Stimulated activated CD8-positive, alpha-beta memory T cell treated with anti-CD3 and anti-CD28 coated beads, Interleukin-7, amount 100 ng/mL, for 1 hour (primary cell): ENCODE measurements around the gene KCNK1.

ENCODE experiments used
- DNase-seq, 2 donors: peaks; one replicate each; pipeline ENCODE4 v3.0.0-alpha.2; 2020; ENCODE audit warnings: low read depth in 2 of 2

The KCNK1 gene

DNA sequence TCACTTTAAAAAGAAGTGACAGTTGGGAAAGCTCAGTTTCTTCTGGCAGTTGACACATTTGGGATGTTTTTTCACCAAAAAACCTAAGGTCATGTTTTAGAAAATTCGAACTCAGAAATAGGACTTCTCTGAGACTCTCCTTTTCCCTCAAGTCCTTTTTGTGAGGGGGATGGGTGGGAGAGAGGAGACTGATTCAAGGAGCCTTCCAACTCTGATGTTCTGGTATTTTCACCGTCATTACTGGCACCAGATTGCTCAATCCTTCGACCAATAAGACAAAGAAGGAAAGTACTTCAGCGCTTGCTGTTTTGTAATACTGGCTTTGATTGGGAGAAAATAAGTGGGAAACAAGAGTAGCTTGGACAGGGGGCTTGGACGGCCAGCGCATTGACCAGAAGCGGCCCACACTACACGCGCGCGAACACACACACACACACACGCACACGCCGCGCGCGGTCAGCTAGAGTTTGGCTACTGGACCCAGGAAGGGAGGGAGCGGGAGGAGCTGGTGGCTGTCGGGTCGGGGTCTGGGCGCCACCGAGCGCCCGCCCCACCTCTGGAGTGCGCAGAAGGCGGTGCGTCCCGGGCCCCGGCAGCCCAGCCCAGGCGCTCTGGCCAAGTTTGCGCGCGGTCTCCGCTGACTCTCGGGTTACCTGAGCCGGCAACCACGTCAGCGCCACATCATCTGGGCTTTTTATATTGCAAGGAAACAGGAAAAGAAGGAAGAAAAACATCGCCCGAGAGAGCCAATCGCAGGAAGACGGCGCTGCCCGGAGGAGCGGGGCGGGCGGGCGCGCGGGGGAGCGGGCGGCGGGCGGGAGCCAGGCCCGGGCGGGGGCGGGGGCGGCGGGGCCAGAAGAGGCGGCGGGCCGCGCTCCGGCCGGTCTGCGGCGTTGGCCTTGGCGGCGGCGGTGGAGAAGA is at the start of gene KCNK1:
TSS of gene KCNK1 (plus strand) at position 855 of the 921 bp plus-strand sequence. CDS start at position 921, 66 bp downstream.
- DNase-seq: no peak

DNA sequence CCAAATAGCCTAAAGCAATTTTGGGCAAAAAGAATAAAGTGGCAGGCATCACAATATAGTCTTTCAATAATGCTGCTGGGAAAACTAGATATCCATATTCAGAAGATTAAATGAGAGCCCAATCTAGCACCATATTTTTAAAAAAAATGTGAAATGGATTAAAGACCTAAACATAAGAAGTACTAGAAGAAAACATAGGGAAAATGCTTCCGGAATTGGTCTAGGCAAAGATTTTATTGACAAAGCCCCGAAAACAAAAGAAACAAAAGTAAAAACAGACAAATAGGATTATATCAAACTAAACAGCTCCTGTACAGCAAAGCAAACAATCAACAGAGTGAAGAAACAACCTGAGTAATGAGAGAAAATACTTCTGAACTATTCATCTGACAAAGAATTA is 48.6 kb upstream of the KCNK1 start:
- DNase-seq: no peak

DNA sequence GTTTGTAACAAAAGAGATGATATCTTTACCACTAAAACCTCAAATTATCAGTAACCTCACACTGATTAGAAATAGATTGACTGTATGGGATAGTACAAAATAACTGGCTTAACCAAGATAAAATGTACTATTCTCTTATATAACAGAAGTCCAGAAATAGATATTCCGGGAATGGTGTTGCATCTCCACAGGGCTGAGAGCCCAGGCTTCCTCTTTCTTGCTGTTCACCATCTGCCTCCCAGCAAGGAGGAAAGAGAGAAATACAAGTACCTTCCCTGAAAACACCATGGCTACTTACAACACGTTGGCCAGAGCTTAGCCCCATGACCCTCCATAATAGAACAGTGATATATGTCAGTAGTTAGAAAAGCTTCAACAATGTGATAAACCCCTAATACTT is 47.0 kb upstream of the KCNK1 start:
- DNase-seq: no peak

DNA sequence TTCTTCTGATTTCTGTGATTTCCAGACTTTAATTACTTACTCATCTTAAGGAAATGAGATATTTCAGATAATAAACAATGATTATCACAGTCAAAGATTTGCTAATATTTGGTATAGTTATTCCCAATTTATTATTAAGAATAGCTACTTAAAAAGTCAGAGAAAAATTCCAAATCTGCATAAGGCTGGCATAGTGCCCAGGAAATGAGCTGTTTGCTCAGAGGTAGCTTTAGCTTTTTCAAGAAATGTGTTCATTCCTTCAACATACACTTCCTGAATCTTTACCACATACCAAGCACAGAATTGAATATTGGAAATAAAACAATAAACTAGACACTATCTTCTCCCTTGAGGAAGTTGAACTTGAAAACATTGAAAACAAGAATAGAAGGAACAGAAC is 44.3 kb upstream of the KCNK1 start:
- DNase-seq: no peak

GRCh38 chr1:233570216-233570615 is 43.7 kb upstream of the KCNK1 start:
- DNase-seq: no peak

DNA sequence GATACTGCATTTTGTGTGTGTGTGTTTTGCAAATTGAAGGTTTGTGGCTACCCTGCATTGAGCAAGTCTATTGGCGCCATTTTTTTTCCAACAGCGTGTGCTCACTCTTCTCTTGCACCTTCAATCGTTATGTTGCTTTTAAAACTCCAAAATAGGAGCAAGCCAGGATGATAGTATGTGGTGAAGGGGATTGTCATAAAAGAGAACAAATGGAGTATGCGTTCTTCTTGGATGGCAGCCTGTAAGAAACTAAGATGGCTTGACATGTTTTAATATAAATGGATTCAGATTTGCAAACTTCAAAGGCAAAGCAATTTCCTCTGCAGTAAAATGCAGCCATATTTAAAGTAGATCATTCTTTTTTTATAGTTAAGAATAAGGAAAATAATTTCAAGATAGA is 43.2 kb upstream of the KCNK1 start:
- DNase-seq: no peak

DNA sequence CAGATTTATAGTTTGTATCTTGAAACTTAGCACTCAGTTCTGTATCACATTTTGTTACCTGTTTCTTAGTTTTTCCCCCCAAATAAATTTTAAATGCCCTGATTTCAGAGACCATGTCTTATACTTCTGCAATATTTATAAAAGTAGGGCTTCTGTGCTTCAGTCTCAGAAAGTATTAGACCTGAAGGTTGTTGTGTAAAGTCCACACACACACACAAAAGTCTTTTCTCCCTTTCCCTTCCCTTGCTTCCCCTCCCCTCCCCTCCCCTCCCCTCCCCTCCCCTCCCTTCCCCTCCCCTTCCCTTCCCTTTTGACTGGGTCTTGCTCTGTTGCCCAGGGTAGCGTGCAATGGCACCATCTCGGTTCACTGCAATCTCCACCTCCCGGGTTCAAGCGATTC is 41.0 kb upstream of the KCNK1 start:
- no peak for DNase-seq

- no peak for DNase-seq
Observed at GRCh38 chr1:233575450-233575849, 38.5 kb upstream of the KCNK1 start.

DNA sequence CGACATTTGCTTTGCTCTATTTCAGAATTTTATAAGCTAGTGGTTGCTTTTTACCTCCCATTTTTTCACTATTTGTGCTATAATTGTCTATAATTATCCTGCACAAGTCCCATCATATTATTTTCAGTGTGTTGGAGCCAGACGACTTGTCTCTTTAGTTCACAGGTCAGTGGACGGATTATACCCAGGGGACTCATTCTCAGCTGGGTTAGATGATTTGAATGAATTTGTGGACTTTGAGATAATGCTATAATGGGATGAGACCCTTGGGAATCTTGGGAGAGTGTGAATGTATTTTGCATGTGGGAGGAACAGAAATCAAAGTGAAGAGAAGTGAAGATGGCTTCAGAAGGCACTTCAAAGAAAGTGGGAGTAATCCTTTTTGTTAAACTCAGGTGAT is 31.5 kb upstream of the KCNK1 start:
- DNase-seq: no peak

GRCh38 chr1:233584376-233584775 is 29.5 kb upstream of the KCNK1 start:
- no peak for DNase-seq

GRCh38 chr1:233584931-233585330 is 29.0 kb upstream of the KCNK1 start:
- no peak for DNase-seq

DNA sequence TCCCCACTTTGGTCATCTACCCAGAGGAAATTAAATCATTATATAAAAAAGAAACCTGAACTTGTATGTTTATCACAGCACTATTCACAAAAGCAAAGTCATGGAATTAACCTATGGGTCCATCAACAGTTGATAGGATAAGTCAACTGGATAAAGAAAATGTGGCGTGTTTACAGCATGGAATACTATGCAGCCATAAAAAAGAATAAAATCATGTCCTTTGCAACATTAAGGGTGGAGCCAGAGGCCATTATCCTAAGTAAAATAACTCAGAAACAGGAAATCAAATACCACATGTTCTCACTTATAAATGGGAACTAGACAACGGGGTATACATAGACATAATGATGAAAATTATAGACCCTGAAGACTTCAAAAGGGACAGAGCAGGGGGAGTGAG is 27.6 kb upstream of the KCNK1 start:
- no peak for DNase-seq

- no peak for DNase-seq
Observed at GRCh38 chr1:233587196-233587595, 26.7 kb upstream of the KCNK1 start.

DNA sequence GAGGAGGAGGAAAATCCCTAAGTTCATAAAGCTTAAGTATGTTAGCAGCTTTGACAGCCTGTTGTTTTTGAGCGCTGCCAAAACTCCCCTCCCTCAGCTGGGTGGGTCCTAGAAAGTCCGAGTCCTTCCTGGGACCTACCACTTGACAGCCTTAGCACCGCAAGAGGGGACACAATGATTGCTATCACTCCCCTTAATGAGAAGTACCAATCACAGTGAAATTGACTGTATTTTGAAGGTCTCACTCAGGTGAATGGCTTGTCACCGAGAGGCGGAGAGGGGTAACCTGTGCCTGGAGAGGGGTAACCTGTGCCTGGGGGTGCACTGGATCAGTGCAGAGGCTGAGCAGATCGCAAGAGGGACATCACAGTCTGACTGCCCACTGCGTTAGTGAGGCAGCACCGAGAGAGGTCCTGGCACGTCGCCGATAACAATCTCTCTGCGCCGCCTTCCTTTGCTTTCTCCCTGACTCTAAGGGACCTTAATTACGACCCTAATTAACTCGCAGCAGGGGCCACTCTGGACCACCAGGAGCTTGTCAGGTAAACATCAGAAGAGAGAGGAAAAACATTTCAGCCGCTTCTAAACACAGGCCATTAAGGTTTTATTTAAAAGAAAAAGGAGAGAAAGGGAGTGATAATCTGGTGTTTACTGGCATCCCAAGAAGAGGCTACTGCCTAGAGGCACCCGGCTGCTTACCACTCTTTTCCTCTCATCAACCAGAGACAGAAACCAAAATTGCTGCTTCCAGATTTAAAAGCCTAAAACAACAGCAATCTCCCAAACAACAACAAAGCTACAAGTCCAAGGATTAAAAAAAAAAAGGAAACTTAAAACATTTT is 25.7 kb upstream of the KCNK1 start:
- DNase-seq: no peak

DNA sequence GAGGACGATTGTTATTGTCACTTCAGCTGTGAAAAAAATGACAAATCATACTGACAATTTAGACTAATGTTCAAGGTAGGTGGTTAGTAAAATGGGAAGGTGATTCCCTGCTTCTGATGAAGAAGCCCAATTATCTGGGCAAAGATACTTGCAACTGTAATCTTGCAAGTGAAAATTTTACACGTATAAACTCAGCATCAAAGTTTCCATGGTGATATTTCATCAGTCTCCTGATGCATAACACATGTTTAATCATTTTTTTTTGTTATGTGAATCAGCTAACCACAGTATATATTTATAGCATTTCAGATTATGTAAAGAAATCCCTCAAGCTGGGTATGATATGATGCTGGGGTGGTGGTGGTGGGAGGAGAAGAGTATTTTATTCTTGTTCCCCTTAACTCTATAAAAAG is 16.4 kb upstream of the KCNK1 start:
- no peak for DNase-seq

DNA sequence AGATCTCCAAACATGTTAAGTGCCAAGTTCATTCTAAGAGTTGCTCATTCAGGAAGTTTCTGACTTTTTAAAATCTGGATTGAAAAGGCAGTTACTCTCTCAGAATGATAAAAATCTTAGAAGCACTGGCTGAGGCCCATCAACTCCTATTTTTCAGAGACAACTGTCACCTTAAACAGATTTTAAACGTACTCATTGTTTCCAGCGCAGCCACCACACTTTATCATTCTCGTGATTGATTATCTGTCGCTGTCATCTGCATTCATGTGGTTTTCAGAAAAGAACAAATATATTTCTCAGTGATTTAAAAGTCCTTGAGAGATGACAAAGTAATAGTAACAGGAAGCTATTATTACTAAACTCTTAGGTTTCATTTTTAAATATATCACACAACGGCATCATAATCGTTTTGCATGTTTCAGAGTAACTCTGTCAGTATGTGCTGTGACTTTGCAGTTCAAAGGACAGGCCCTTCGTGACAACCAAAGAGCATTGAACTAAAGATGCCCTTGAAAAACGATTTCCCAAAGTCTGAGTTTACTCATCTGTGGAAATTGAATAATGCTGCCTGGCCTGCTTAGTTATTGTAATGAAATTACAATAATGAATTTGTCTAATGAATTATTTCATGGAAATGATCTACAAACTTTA is 14.9 kb upstream of the KCNK1 start:
- no peak for DNase-seq

DNA sequence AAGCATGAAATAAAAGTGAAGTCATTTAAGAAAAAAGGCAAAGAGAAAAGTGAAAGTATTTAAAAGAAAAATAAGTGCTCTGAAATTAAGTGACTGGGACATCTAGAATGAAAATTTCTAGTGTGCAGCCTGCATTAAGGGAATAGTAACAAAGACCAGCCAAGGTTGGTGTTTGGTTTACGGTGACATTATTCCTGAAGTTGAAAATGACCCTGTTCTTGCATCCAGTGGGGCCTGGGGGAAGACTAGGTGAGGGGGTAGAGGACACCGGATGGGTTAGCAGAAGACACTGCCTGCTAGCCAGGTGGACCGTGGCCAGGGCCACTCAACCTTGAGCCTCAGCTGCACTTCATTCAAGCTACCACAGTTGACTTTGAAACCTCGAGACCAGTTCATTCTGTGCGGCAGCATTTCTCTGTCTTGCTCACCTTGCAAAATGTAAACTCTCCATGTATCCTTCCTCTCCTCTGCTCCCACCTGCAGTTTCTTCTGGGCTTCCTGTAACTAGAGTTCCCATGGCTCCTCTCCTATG is 14.3 kb upstream of the KCNK1 start:
- no peak for DNase-seq

GRCh38 chr1:233600488-233600887 is 13.4 kb upstream of the KCNK1 start:
- no peak for DNase-seq

- DNase-seq: no peak
Observed at GRCh38 chr1:233603478-233603877, 10.4 kb upstream of the KCNK1 start.

DNA sequence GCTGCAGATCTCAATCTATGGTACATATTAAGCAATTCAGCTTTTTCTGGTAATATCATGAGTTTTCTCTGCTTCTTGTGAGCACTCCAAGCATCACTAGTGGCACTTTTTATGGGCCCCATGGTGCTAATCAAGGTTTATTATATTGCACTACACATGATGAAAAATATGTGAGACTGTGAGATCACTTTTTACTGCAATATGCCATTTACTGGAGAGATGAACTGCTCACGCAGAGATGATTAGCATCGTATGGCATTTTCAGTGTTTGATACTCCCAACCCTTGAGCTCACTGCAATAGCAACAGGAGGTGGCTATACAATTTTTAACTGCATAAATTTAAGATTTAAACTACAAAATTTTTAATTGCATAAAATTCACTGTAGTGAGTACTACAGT is 8.7 kb upstream of the KCNK1 start:
- DNase-seq: no peak

- no peak for DNase-seq
Observed at GRCh38 chr1:233606813-233607212, 7.1 kb upstream of the KCNK1 start.
